Cardiac fibroblast (primary cell): ENCODE data around the gene NELL2.

ENCODE experiments used
- DNase-seq, 2 donors: peaks; one replicate each; pipeline versions ENCODE4 v3.0.0 to v3.0.0-alpha.2; 2010; ENCODE audit warnings: low read depth in 2 of 2
- H3K4me3 ChIP-seq, 2 donors: replicated peaks in 1 of 2; 1 replicate in 1 of 2; 2 replicates in 1 of 2; pipeline ENCODE4 v1.5.1; 2011; ENCODE audit warnings: low read depth in 2 of 2, low read length in 2 of 2, mild to moderate bottlenecking in 2 of 2, moderate library complexity in 1 of 2
- TF ChIP-seq, protein P1 (sequence below): IDR thresholded peaks from one replicate; pipeline ENCODE4 v1.5.1; 2011; ENCODE audit warnings: low read depth, mild to moderate bottlenecking, low read length, inconsistent platforms

Gene NELL2

DNA sequence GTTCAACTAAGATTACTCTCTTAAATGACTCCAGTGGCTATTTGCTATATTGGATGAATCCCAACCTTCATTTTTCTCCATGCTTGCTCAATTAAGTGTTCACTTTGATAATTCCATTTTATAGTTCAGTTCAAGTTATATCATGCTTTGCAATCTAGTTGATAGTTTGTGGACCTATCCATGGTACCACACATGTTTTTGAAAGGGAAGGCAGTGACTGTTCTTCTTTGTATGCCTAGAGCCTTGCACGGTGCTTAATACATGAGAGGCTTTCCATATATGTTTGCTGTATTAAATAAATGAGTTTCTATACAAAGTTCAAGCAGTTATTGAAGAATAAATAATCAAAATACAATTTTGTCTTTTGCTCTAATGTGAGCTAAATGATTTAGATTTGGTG lies 391.3 kb downstream of the NELL2 start:
- TF ChIP-seq, protein P1, sequence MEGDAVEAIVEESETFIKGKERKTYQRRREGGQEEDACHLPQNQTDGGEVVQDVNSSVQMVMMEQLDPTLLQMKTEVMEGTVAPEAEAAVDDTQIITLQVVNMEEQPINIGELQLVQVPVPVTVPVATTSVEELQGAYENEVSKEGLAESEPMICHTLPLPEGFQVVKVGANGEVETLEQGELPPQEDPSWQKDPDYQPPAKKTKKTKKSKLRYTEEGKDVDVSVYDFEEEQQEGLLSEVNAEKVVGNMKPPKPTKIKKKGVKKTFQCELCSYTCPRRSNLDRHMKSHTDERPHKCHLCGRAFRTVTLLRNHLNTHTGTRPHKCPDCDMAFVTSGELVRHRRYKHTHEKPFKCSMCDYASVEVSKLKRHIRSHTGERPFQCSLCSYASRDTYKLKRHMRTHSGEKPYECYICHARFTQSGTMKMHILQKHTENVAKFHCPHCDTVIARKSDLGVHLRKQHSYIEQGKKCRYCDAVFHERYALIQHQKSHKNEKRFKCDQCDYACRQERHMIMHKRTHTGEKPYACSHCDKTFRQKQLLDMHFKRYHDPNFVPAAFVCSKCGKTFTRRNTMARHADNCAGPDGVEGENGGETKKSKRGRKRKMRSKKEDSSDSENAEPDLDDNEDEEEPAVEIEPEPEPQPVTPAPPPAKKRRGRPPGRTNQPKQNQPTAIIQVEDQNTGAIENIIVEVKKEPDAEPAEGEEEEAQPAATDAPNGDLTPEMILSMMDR, result no peak
- DNase-seq, result no peak

GRCh38 chr12:44477331-44477980 lies 398.7 kb downstream of the NELL2 start:
- no peak for DNase-seq
- H3K4me3 ChIP-seq, result no peak overlapping the region
- TF ChIP-seq, protein P1, result no peak

More for the DNA sequence above, 391.3 kb downstream of the NELL2 start:
- H3K4me3 ChIP-seq, result no peak overlapping the region

GRCh38 chr12:44476683-44477082 lies 399.4 kb downstream of the NELL2 start:
- H3K4me3 ChIP-seq, result no peak overlapping the region
- TF ChIP-seq, protein P1, result no peak

GRCh38 chr12:44465139-44465538 lies 411.0 kb downstream of the NELL2 start:
- H3K4me3 ChIP-seq, result no peak overlapping the region
- TF ChIP-seq, protein P1, result no peak
- DNase-seq, result no peak

More at GRCh38 chr12:44476683-44477082, 399.4 kb downstream of the NELL2 start:
- no peak for DNase-seq

DNA sequence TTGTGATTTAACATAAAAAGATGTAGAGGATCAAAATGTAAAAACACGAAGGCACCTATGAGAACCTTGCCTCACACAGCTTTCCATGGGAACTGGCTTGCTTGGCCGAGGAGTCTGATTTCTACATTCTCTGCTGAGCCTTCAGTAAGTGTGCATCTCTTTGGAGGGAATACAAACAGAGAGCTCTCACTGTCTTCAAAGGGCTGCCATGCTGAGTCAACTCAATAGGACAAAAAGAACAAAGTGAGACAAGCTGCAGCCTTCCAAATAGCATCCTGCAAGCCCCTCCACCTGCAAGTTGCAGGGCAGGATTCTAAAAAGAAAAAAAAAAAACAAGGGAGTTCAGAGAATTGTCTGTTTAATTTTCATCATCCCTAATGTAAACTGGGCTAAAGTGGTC lies 411.9 kb downstream of the NELL2 start:
- DNase-seq, result no peak
- no peak overlapping the region for H3K4me3 ChIP-seq
- TF ChIP-seq, protein P1, result no peak

DNA sequence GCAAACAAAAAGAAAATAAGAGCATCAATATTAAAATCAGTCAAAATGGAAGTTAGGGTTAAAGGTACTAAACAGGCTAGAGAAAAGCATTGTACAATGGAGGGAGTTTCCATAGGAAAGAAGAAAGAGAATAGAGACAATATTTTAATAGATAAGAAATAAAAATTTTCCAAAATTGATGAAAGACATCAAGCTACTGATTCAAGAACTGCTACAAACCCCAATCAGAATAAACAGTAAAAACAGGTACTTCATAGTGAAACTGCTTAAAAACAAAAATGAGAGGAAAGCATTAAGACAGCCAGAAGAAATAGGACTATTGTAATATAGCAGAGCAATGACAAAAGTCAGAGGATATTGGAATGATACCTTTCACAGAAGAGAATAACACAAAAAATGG lies 413.4 kb downstream of the NELL2 start:
- TF ChIP-seq, protein P1, result no peak
- DNase-seq, result no peak

DNA sequence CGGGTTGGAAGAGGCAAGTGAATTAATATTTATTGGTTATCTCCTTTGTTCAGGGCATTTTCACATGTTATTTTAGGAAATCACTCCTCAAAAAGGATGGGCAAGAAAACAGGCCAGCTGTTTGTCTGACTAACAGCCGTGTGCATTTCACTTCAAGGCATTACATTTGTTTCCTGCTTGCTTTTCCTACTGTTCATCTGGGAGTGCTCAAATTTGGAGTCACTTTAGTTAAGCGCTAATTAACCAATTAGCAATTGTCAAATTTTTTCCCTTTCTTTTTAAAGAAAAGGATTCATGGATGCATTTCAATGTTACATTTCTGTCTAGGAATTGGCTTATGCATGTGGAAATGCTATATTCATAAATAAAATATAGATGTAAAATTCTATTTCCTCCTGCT lies 415.9 kb downstream of the NELL2 start:
- TF ChIP-seq, protein P1, result no peak
- H3K4me3 ChIP-seq, result no peak overlapping the region
- DNase-seq, result no peak

More for the DNA sequence above, 413.4 kb downstream of the NELL2 start:
- no peak overlapping the region for H3K4me3 ChIP-seq
